Esophagus squamous epithelium (tissue), 4 donors: ENCODE measurements around the gene HRK.

ENCODE experiments used
- POLR2A ChIP-seq, 4 donors: fragments of 450-650 bp; IDR thresholded peaks; one replicate each; pipeline ENCODE4 v1.6.1; 2017; ENCODE audit warnings: antibody characterized with exemption in 4 of 4, mild to moderate bottlenecking in 4 of 4, moderate library complexity in 3 of 4
- TF ChIP-seq, protein P1 (sequence below), 6 experiments: fragments of 450-650 bp in 4 of 6; fragments of 200-600 bp in 2 of 6; sonication (generic) in 2 of 6; IDR thresholded peaks; one replicate each; pipeline ENCODE4 v1.5.1; 2016 to 2019; ENCODE audit warnings: antibody characterized with exemption in 6 of 6, mild to moderate bottlenecking in 4 of 6, moderate library complexity in 4 of 6

DNA sequence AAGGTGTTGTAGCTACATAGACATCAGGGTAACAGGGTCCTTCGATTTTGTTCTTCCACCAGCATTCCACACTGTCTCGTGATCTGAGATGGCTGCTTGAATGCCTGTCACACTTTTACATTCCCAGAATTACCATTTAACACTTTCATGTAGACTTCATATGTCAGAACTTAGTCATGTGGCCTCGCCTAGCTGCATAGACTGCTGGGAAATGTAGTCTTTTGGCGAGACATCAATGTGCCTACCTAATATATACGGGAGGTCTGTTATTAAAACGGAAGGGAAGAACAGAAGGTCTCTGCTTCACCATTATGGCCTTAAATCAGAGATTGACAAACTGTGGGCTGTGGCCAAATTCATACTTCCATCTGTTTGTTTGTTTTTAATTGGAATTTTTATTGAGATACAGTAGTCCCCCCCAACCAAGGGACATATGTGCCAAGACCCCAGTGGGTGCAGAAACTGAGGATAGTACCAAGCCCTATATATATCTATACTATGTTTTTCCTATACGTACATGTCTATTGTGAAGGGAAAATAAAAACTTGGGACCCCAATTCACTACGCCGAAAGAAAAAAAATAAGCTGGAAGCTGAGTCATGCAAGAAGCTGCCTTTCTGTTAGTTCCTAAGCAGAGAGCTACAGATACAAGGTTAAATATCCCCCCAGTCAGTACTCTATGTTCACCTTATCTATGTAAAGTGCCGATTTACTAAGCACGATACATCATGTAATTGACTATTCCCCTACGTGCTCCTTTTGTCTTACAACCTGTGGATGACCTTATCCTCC lies 11.3 kb upstream of the HRK start:
- TF ChIP-seq POLR2A (IDR thresholded peaks at IDR 0.05), result no peak
- TF ChIP-seq, protein P1, sequence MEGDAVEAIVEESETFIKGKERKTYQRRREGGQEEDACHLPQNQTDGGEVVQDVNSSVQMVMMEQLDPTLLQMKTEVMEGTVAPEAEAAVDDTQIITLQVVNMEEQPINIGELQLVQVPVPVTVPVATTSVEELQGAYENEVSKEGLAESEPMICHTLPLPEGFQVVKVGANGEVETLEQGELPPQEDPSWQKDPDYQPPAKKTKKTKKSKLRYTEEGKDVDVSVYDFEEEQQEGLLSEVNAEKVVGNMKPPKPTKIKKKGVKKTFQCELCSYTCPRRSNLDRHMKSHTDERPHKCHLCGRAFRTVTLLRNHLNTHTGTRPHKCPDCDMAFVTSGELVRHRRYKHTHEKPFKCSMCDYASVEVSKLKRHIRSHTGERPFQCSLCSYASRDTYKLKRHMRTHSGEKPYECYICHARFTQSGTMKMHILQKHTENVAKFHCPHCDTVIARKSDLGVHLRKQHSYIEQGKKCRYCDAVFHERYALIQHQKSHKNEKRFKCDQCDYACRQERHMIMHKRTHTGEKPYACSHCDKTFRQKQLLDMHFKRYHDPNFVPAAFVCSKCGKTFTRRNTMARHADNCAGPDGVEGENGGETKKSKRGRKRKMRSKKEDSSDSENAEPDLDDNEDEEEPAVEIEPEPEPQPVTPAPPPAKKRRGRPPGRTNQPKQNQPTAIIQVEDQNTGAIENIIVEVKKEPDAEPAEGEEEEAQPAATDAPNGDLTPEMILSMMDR (IDR thresholded peaks at IDR 0.05), result no peak
